ENCODE measurements around the gene ATP11B.

Gene ATP11B

DNA sequence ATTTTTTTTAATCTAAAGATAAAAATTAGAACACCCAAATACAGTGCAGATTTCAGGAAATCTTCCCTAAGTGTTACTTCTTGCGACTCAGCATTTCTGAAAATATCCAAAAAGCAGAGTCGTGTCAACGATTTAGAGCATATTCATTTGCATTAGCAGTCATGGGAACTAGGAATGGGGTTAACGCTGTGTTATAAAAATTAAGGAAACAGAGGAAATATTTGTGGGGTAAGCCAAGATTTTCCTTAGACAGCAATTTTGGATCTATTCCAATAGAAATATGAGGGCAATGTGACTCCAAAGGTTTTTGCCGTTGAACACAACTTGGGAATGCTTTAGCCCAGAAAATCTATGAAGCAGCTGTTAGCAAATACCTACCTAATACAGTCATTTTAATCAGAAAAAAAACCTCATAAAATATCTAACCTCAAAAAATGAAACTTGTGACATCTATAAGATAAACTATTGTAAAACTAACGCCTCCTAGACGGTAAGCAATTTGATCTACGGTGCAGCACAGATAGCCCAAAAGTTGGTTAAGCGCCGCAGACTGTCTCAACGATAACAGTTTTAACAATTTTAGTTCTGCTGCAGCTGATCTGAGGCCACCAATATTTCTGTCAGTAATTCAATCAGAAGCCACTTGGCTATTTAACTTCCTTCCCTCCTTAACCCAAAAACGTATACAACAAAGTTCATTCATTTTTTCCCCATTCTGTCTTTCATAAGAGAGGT lies 5.8 kb upstream of the ATP11B start:
- Histone ChIP-seq H3K79me1 (replicated peaks; ENCODE audit: low read length, poor library complexity, severe bottlenecking) (no peaks in the 10 kb centered on the region), H3K27ac (ENCODE audit: low read length, poor library complexity, severe bottlenecking) (no peak overlapping the region), H2BK5ac (ENCODE audit: low read depth, low read length, poor library complexity, severe bottlenecking) (no peak overlapping the region), H3K27me3 (ENCODE audit: control insufficient read depth in 1 of 2, insufficient read depth in 1 of 2, low read length in 2 of 2) (peaks cover 0 to 25% of the 10 kb centered on the region in 2 experiments), H2AFZ (ENCODE audit: low read depth, low read length) (no peak overlapping the region), H3K36me3 (ENCODE audit: control insufficient read depth in 1 of 2, insufficient read depth in 2 of 2, low read depth in 1 of 2, low read length in 2 of 2) (no peaks in the 10 kb centered on the region), H3K9ac (ENCODE audit: low read length) (no peak overlapping the region), H3K14ac (ENCODE audit: low read length in 2 of 2) (no peak overlapping the region), H3K23ac (ENCODE audit: low read length in 2 of 2) (no peak overlapping the region), H2BK15ac (ENCODE audit: low read depth, poor library complexity, severe bottlenecking) (no peak overlapping the region), H3K4ac (ENCODE audit: low read depth in 1 of 2, low read length in 2 of 2) (no peak overlapping the region), H3K18ac (ENCODE audit: low read depth in 1 of 2, low read length in 2 of 2) (no peak overlapping the region), H4K91ac (ENCODE audit: low read length) (no peak overlapping the region), H3K4me1 (ENCODE audit: control insufficient read depth, insufficient read depth, low read depth, low read length) (no peaks in the 10 kb centered on the region), H2AK5ac (ENCODE audit: low read length, severe bottlenecking) (no peak overlapping the region), H2BK120ac (ENCODE audit: low read depth, low read length) (no peak overlapping the region), H3K4me2 (ENCODE audit: low read length, poor library complexity, severe bottlenecking) (no peak overlapping the region), H4K8ac (ENCODE audit: low read length) (no peak overlapping the region), H3K4me3 (ENCODE audit: insufficient read depth in 1 of 2, low read depth in 1 of 2, low read length in 2 of 2) (no peak overlapping the region), H3K9me3 (ENCODE audit: control insufficient read depth, low read length) (no peaks in the 10 kb centered on the region), H2BK12ac (ENCODE audit: low read length in 2 of 2) (no peak overlapping the region)
- 90% methylated on average over 12 of the region's 12 CpGs for WGBS
- no peak for DNase-seq

DNA sequence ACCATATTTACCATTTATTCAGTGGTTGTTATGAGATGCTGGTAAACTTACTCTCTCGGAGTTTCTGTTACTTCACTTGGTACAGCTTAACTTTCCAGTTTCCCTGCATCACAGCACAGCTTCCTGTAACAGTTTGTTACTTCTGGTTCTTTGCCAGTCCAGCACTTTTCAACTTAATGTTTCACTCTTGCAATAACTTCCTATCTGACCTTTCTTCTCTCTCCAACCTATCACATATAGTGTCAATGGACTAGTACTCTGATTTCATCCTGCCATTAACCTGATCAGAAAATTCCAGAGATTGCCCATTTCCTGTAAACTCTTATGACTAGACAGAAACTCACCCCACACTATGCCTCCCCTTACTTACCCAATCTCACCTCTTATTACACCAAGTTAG lies 3.9 kb upstream of the ATP11B start:
- H3K79me1 ChIP-seq (replicated peaks; ENCODE audit: low read length, poor library complexity, severe bottlenecking): no peaks in the 10 kb centered on the region
- no peak overlapping the region for H2BK12ac ChIP-seq (ENCODE audit: low read length in 2 of 2)
- H3K18ac ChIP-seq (ENCODE audit: low read depth in 1 of 2, low read length in 2 of 2): no peak overlapping the region
- no peaks in the 10 kb centered on the region for H3K4me1 ChIP-seq (ENCODE audit: control insufficient read depth, insufficient read depth, low read depth, low read length)
- no peak overlapping the region for H2BK120ac ChIP-seq (ENCODE audit: low read depth, low read length)
- no peak overlapping the region for H3K23ac ChIP-seq (ENCODE audit: low read length in 2 of 2)
- H3K4me3 ChIP-seq (ENCODE audit: insufficient read depth in 1 of 2, low read depth in 1 of 2, low read length in 2 of 2): no peak overlapping the region
- H3K9me3 ChIP-seq (ENCODE audit: control insufficient read depth, low read length): no peaks in the 10 kb centered on the region
- WGBS: 93% methylated on average over 1 of the region's 1 CpG
- no peak overlapping the region for H4K91ac ChIP-seq (ENCODE audit: low read length)
- peaks cover 0 to 25% of the 10 kb centered on the region in 2 experiments for H3K27me3 ChIP-seq (ENCODE audit: control insufficient read depth in 1 of 2, insufficient read depth in 1 of 2, low read length in 2 of 2)
- H3K4me2 ChIP-seq (ENCODE audit: low read length, poor library complexity, severe bottlenecking): no peak overlapping the region
- H3K4ac ChIP-seq (ENCODE audit: low read depth in 1 of 2, low read length in 2 of 2): no peak overlapping the region
- H3K36me3 ChIP-seq (ENCODE audit: control insufficient read depth in 1 of 2, insufficient read depth in 2 of 2, low read depth in 1 of 2, low read length in 2 of 2): no peaks in the 10 kb centered on the region
- no peak overlapping the region for H4K8ac ChIP-seq (ENCODE audit: low read length)
- H3K14ac ChIP-seq (ENCODE audit: low read length in 2 of 2): no peak overlapping the region
- no peak overlapping the region for H2BK15ac ChIP-seq (ENCODE audit: low read depth, poor library complexity, severe bottlenecking)
- H2AK5ac ChIP-seq (ENCODE audit: low read length, severe bottlenecking): no peak overlapping the region
- H3K27ac ChIP-seq (ENCODE audit: low read length, poor library complexity, severe bottlenecking): no peak overlapping the region
- H2AFZ ChIP-seq (ENCODE audit: low read depth, low read length): no peak overlapping the region
- no peak overlapping the region for H2BK5ac ChIP-seq (ENCODE audit: low read depth, low read length, poor library complexity, severe bottlenecking)
- DNase-seq: no peak
- H3K9ac ChIP-seq (ENCODE audit: low read length): no peak overlapping the region

- Histone ChIP-seq H3K9me3 (ENCODE audit: control insufficient read depth, low read length) (no peaks in the 10 kb centered on the region), H3K27me3 (ENCODE audit: control insufficient read depth in 1 of 2, insufficient read depth in 1 of 2, low read length in 2 of 2) (peaks cover 0 to 25% of the 10 kb centered on the region in 2 experiments), H4K91ac (ENCODE audit: low read length) (no peak overlapping the region), H4K8ac (ENCODE audit: low read length) (no peak overlapping the region), H2AK5ac (ENCODE audit: low read length, severe bottlenecking) (no peak overlapping the region), H2BK5ac (ENCODE audit: low read depth, low read length, poor library complexity, severe bottlenecking) (no peak overlapping the region), H2BK120ac (ENCODE audit: low read depth, low read length) (no peak overlapping the region), H2BK12ac (ENCODE audit: low read length in 2 of 2) (no peak overlapping the region), H3K79me1 (replicated peaks; ENCODE audit: low read length, poor library complexity, severe bottlenecking) (no peaks in the 10 kb centered on the region), H3K23ac (ENCODE audit: low read length in 2 of 2) (no peak overlapping the region), H3K36me3 (ENCODE audit: control insufficient read depth in 1 of 2, insufficient read depth in 2 of 2, low read depth in 1 of 2, low read length in 2 of 2) (no peaks in the 10 kb centered on the region), H3K18ac (ENCODE audit: low read depth in 1 of 2, low read length in 2 of 2) (no peak overlapping the region), H3K4ac (ENCODE audit: low read depth in 1 of 2, low read length in 2 of 2) (no peak overlapping the region), H3K9ac (ENCODE audit: low read length) (no peak overlapping the region), H3K4me3 (ENCODE audit: insufficient read depth in 1 of 2, low read depth in 1 of 2, low read length in 2 of 2) (no peak overlapping the region), H2AFZ (ENCODE audit: low read depth, low read length) (no peak overlapping the region), H2BK15ac (ENCODE audit: low read depth, poor library complexity, severe bottlenecking) (no peak overlapping the region), H3K4me1 (ENCODE audit: control insufficient read depth, insufficient read depth, low read depth, low read length) (no peaks in the 10 kb centered on the region), H3K4me2 (ENCODE audit: low read length, poor library complexity, severe bottlenecking) (no peak overlapping the region), H3K14ac (ENCODE audit: low read length in 2 of 2) (no peak overlapping the region), H3K27ac (ENCODE audit: low read length, poor library complexity, severe bottlenecking) (no peak overlapping the region)
- WGBS: no CpG with 5 or more reads among the region's 1 CpG
- no peak for DNase-seq
Measured at GRCh38 chr3:182790612-182791011, 2.7 kb upstream of the ATP11B start.

- Histone ChIP-seq H3K27me3 (ENCODE audit: control insufficient read depth in 1 of 2, insufficient read depth in 1 of 2, low read length in 2 of 2) (peaks cover 0 to 15% of the 10 kb centered on the region in 2 experiments), H4K8ac (ENCODE audit: low read length) (peak overlapping the region; percentile 7), H2BK5ac (ENCODE audit: low read depth, low read length, poor library complexity, severe bottlenecking) (no peak overlapping the region), H2AFZ (ENCODE audit: low read depth, low read length) (peak overlapping the region; percentile 93), H3K36me3 (ENCODE audit: control insufficient read depth in 1 of 2, insufficient read depth in 2 of 2, low read depth in 1 of 2, low read length in 2 of 2) (no peaks in the 10 kb centered on the region), H2AK5ac (ENCODE audit: low read length, severe bottlenecking) (no peak overlapping the region), H3K9ac (ENCODE audit: low read length) (peak overlapping the region; percentile 99), H3K4me1 (ENCODE audit: control insufficient read depth, insufficient read depth, low read depth, low read length) (no peaks in the 10 kb centered on the region), H3K4ac (ENCODE audit: low read depth in 1 of 2, low read length in 2 of 2) (peak overlapping the region; percentile 18 to 78), H3K4me2 (ENCODE audit: low read length, poor library complexity, severe bottlenecking) (peak overlapping the region; percentile 50), H3K9me3 (ENCODE audit: control insufficient read depth, low read length) (no peaks in the 10 kb centered on the region), H3K79me1 (replicated peaks; ENCODE audit: low read length, poor library complexity, severe bottlenecking) (peaks cover 4% of the 10 kb centered on the region), H3K4me3 (ENCODE audit: insufficient read depth in 1 of 2, low read depth in 1 of 2, low read length in 2 of 2) (peak overlapping the region; percentile 89 to 100), H3K23ac (ENCODE audit: low read length in 2 of 2) (peak overlapping the region in 1 of 2 experiments; percentile 34), H2BK120ac (ENCODE audit: low read depth, low read length) (peak overlapping the region; percentile 27), H4K91ac (ENCODE audit: low read length) (peak overlapping the region; percentile 58), H2BK15ac (ENCODE audit: low read depth, poor library complexity, severe bottlenecking) (peak overlapping the region; percentile 74), H3K14ac (ENCODE audit: low read length in 2 of 2) (peak overlapping the region; percentile 78 to 97), H3K27ac (ENCODE audit: low read length, poor library complexity, severe bottlenecking) (peak overlapping the region; percentile 18), H2BK12ac (ENCODE audit: low read length in 2 of 2) (peak overlapping the region in 1 of 2 experiments; percentile 83), H3K18ac (ENCODE audit: low read depth in 1 of 2, low read length in 2 of 2) (peak overlapping the region; percentile 61 to 83)
- WGBS: 1% methylated on average over 77 of the region's 86 CpGs
- DNase-seq: peak; percentile 65
Measured at GRCh38 chr3:182793663-182794454, 555 bp downstream of the ATP11B start.
